OCI-M1 (cell line): ENCODE data around the gene CSRNP3.
"Not testable (repeated sequence)": the region's sequence is repeated elsewhere in the genome, so short reads cannot be mapped to it uniquely, and the experiment has no call there.

Source experiments
- DNase-seq: peaks from one replicate; lab custom pipeline; 2025; lab: John Stamatoyannopoulos, UW

Gene CSRNP3

DNA sequence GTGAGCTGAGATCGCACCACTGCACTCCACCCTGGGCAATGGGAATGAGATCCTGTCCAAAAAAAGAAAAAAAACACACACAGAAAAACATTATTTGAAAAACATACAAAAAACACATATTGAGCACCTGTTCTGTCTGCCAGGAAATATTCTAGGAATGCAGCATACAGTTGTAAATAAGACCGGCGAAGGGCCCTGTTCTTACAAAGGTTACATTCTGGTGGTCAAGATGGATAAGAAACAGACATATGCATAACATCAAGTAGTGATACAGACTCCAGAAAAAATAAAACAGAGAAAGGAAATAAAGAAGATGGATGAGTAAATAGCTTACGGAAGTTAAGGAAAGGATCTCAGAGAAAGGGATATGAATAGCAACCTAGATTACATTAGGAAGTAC is 164.8 kb downstream of the CSRNP3 start:
- DNase-seq = no peak

DNA sequence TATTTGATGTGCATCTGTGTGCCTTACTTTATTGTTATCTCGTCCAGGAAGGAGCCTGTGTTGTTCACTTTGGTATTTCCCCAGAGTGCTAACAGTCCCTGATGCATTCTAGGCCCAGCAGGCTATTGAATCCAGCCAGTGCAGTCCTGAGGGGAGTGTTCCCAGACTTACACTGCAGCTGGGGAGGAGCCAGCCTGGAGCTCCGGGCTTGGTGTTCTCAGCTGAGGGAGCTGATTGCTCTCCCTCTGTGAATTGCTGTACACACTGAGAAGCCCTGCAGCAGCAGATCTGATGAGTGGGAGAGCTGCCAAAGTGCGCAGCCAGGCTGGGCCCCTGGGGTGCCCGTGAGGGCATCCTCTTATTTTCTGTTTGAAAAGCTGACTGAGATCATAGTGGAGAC is 165.4 kb downstream of the CSRNP3 start:
- DNase-seq = no peak

DNA sequence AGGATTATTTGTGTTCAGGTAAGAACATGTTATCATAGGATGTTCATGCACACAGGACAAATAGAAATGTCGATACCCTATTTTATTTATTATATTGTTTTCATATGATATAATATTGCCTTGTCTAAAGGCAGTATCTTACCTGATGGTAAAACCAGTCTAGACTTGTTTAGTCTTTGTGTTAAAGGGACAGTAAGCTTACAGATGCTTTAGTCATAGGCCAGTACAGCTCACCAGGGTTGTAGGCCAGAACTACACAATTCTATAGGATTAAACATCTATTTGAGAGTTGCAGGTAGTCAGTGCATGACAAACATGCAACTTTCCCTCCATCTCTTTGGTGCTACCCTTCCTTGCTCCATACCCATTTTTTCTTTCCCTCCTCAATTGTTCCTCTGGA is 166.0 kb downstream of the CSRNP3 start:
- no peak for DNase-seq

- DNase-seq = no peak
These were observed 167.5 kb downstream of the CSRNP3 start for GRCh38 chr2:165636959-165637358.

DNA sequence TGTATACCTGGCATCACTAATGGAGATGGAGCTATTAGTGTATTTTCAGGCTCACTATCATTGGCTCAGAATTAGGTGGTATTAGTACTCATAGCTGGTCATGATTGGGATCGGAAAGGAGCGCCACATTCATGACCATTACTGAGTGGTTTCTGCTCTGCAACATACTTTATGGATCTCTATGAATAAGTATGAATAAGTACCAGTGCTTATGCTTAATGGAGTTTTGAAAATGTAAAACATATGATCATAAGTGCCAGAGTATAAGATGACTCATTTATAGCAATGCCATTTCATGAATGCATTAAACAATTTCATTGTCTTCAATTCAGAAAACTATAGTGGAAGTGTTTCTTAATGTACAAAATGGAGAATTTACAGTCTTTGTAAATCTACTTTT is 167.9 kb downstream of the CSRNP3 start:
- no peak for DNase-seq

GRCh38 chr2:165639504-165639903 is 170.0 kb downstream of the CSRNP3 start:
- no peak for DNase-seq

GRCh38 chr2:165640247-165640929 is 170.9 kb downstream of the CSRNP3 start:
- no peak for DNase-seq

GRCh38 chr2:165645930-165646831 is 176.7 kb downstream of the CSRNP3 start:
- DNase-seq = no peak

GRCh38 chr2:165647409-165647808 is 177.9 kb downstream of the CSRNP3 start:
- no peak for DNase-seq

GRCh38 chr2:165648801-165649200 is 179.3 kb downstream of the CSRNP3 start:
- peak; percentile 49 for DNase-seq

- DNase-seq = no peak
These were observed 181.7 kb downstream of the CSRNP3 start for GRCh38 chr2:165651233-165651632.

DNA sequence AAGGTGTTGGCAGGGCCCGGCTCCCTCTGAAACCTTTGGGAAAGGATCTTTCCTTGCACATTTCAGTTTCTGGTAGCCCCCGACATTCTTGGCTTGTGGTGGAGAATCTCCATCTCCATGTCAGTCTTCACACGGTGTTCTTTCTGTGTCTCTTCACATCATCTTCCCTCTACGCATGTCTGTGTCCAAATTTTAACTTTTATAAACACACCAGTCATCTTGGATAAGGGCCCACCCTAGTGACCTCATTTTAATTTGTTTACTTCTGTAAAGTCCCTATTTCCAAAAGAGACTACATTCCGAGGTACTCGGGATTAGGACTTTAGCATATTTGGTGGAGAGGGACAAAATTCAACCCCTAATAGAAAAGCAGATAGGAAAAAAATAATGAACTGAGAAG is 186.2 kb downstream of the CSRNP3 start:
- DNase-seq = no peak

DNA sequence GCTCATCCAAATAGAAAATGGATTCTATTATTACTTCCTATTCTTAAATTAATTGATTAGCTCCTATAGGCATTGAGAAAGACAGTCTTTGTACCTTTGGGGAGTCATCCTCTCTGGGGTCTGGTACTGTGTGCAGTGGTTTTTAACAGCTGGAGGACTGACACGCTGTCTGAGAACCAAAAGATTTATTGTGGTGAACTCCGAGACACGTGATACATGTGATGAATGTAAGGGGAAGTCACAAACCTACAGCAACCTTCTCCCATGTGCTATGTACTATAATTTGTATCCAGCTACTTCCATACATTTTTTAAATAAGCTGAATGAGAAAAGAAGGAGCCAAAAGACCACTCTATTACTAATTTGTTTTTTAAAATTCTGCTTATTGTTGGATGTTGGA is 190.9 kb downstream of the CSRNP3 start:
- no peak for DNase-seq

DNA sequence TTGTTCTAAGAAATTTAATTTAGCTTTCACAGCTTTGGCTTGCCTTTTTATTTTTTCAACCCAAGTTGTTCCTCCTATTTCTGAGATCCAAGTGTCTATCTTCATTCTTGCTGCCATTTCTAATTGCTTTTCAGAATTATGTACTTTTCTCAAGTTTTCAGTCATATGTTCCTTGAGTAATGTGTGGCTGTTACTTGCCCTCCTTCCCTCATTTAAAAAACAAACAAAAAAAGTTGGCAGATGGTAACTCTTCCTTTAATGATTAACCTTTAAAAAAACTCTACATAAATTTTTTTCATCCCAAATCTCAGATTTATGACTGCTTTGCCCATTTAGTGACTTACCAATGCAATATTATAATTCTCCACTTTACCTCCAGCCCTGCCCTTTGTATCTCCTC is 193.2 kb downstream of the CSRNP3 start:
- no peak for DNase-seq

DNA sequence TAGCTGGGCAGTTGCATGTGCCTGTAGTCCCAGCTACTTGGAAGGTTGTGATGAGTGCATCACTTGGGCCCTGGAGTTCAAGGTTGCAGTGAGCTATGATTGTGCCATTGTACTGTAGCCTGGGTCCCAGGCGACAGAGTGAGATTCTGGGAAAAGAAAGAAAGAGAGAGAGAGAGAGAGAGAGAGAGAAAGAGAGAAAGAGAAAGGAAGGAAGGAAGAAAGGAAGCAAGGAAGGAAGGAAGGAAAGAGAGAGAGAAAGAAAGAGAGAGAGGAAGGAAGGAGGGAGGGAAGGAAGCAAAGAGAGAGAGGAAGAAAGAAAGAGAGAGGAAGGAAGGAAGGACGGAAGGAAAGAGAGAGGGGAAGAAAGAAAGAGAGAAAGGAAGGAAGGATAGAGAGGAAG is 196.1 kb downstream of the CSRNP3 start:
- no peak for DNase-seq

DNA sequence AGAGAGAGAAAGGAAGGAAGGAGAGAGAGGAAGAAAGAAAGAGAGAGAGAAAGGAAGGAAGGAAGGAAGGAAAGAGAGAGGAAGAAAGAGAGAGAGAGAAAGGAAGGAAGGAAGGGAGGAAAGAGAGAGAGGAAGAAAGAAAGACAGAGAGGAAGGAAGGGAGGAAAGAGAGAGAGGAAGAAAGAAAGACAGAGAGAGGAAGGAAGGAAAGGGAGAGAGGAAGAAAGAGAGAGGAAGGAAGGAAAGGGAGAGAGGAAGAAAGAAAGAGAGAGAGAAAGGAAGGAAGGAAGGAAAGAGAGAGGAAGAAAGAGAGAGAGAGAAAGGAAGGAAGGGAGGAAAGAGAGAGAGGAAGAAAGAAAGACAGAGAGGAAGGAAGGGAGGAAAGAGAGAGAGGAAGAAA is 196.6 kb downstream of the CSRNP3 start:
- DNase-seq = not testable (repeated sequence)

DNA sequence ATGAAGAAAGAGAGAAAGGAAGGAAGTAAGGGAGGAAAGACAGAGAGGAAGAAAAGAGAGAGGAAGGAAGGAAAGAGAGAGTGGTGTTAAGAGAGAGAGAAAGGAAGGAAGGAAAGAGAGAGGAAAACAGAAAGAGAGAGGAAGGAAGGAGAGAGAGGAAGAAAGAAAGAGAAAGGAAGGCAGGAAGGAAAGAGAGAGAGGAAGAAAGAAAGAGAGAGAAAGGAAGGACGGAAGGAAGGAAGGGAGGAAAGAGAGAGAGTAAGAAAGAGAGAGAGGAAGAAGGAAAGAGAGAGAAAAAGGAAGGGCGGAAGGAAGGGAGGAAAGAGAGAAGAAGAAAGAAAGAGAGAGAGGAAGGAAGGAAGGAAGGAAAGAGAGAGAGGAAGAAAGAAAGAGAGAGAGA is 197.1 kb downstream of the CSRNP3 start:
- DNase-seq = no peak

GRCh38 chr2:165667375-165667774 is 197.9 kb downstream of the CSRNP3 start:
- no peak for DNase-seq

DNA sequence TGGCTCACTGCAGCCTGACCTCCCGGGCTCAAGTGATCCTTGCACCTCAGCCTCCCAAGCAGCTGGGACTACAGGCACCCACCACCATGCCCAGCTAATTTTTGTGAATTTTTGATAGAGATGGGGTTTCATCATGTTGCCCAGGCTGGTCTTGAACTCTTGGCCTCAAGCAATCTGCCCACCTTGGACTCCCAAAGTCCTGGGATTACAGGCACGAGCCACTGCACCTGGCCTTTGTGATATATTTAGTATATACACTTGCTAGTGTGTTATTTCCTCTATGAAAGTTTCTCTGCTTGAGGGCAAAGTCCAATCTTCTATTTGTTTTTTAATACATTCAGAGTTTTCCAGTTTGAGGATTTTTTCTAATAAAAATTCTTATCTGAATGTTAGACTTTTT is 205.3 kb downstream of the CSRNP3 start:
- no peak for DNase-seq

DNA sequence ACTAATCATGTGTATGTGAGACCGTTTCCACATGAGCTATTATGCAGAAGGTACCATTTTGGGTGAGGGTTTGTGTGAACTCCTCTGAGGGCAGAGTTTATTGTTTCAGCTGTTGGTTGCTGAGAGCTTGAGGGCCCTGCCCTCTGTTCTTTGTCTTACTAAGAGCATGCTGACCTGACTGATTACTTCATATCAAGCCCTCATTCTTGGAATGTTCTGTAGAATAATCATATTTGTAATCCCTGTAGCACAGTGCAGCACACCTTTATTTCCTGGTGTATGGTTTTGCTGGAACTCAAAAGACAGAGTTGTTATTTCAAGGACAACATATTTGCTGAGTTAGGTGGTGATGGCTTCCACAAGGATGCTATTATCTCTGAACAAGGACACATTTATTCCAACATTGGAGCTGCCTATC is 206.1 kb downstream of the CSRNP3 start:
- no peak for DNase-seq

GRCh38 chr2:165678882-165679281 is 209.4 kb downstream of the CSRNP3 start:
- DNase-seq = no peak

DNA sequence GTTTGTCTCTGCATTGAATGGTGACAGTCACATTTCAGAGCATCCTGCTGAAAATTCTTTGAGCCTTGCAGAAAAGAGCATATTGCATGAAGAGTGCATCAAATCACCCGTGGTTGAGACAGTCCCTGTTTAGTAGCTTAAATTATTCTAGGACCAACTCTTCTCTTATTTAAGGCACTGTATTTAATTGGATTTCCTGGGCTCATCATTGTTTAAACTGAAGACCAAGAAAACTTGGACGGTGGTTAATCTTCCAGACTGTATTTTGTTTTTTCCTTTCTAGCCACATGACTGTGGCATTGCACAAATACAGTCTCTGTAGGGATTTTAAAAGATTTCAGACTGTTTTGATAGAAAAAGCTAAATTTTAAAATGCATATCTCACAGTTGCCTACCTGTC is 210.1 kb downstream of the CSRNP3 start:
- DNase-seq = no peak

GRCh38 chr2:165681841-165682240 is 212.3 kb downstream of the CSRNP3 start:
- DNase-seq = no peak
